PFSK-1 (cell line): ENCODE measurements around the gene TMEM109.

Experiments used
- FOXP2 ChIP-seq: optimal IDR thresholded peaks from 2 replicates; pipeline ENCODE3; 2011; ENCODE audit warnings: borderline replicate concordance, control low read depth, inconsistent platforms; ENCODE audit not compliant: insufficient read depth; ENCODE audit errors: extremely low read length, extremely low read depth
- POLR2AphosphoS5 ChIP-seq: IDR thresholded peaks from 2 replicates; pipeline ENCODE4 v1.6.1; 2012; ENCODE audit warnings: low read depth, mild to moderate bottlenecking, control low read depth, low read length, moderate library complexity
- SIN3A ChIP-seq: IDR thresholded peaks from 2 replicates; pipeline ENCODE4 v1.6.1; 2012; ENCODE audit warnings: mild to moderate bottlenecking, low read length, moderate library complexity, borderline replicate concordance; ENCODE audit not compliant: insufficient read depth
- TAF1 ChIP-seq: IDR thresholded peaks from 2 replicates; pipeline ENCODE4 v1.6.1; 2012; ENCODE audit warnings: low read length, control low read depth, borderline replicate concordance; ENCODE audit not compliant: insufficient read depth
- TF ChIP-seq, protein P1 (sequence below), 2 experiments: IDR thresholded peaks; 2 replicates each; pipeline versions ENCODE4 v1.6.1 to v1.8.0; 2011 to 2012; ENCODE audit warnings: low read depth in 2 of 2, low read length in 2 of 2, control low read depth in 1 of 2, inconsistent platforms in 1 of 2, mild to moderate bottlenecking in 1 of 2, moderate library complexity in 1 of 2; ENCODE audit not compliant: insufficient read depth in 1 of 2

TMEM109 gene

DNA sequence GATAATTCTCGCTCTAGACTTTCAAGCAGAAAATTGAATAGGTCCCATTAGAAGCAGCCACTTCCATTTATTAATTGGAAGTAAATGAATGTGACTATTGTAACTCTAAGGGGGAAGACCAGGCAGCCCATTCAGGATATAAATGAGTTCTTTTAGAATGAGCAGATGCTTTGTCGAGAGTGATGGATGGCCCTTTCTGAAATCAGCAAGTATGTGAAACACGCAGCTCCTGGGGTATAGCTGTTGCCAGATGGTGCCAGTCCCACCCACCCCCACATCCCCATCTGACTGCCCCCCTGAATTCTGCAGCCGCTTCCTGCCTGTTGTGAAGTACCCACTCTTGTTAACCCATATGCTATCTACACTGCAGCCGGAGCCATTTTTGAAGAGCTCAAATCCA lies 34.3 kb downstream of the TMEM109 start:
- TF ChIP-seq, protein P1, sequence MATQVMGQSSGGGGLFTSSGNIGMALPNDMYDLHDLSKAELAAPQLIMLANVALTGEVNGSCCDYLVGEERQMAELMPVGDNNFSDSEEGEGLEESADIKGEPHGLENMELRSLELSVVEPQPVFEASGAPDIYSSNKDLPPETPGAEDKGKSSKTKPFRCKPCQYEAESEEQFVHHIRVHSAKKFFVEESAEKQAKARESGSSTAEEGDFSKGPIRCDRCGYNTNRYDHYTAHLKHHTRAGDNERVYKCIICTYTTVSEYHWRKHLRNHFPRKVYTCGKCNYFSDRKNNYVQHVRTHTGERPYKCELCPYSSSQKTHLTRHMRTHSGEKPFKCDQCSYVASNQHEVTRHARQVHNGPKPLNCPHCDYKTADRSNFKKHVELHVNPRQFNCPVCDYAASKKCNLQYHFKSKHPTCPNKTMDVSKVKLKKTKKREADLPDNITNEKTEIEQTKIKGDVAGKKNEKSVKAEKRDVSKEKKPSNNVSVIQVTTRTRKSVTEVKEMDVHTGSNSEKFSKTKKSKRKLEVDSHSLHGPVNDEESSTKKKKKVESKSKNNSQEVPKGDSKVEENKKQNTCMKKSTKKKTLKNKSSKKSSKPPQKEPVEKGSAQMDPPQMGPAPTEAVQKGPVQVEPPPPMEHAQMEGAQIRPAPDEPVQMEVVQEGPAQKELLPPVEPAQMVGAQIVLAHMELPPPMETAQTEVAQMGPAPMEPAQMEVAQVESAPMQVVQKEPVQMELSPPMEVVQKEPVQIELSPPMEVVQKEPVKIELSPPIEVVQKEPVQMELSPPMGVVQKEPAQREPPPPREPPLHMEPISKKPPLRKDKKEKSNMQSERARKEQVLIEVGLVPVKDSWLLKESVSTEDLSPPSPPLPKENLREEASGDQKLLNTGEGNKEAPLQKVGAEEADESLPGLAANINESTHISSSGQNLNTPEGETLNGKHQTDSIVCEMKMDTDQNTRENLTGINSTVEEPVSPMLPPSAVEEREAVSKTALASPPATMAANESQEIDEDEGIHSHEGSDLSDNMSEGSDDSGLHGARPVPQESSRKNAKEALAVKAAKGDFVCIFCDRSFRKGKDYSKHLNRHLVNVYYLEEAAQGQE (IDR thresholded peaks at IDR 0.05; ENCODE audit: insufficient read depth in 1 of 2, low read depth in 2 of 2, low read length in 2 of 2) = no peak
- TF ChIP-seq FOXP2 (no peak), TAF1 (no peak), POLR2AphosphoS5 (no peak), SIN3A (no peak)

DNA sequence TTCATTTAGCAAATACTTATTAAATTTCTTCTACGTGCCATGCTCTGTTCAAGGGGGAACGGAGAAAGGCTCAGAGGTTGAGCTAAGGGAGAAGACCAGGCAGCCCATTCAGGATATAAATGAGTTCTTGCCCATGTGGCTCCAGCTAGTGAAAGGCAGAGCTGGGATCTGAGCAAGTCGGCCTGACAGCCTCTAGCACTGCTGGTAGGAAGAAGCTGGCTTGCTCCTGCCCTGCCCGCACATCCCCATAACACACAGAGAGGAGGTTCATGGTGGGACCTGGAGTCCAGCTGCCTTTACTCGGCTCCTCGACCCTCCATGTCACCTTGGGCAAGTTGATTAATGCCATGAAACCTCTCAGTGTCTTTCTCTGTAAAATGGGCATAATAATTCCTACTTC lies 36.1 kb downstream of the TMEM109 start:
- TF ChIP-seq POLR2AphosphoS5 (no peak), TAF1 (no peak), SIN3A (no peak), FOXP2 (no peak)
- TF ChIP-seq, protein P1 (IDR thresholded peaks at IDR 0.05; ENCODE audit: insufficient read depth in 1 of 2, low read depth in 2 of 2, low read length in 2 of 2) = no peak

DNA sequence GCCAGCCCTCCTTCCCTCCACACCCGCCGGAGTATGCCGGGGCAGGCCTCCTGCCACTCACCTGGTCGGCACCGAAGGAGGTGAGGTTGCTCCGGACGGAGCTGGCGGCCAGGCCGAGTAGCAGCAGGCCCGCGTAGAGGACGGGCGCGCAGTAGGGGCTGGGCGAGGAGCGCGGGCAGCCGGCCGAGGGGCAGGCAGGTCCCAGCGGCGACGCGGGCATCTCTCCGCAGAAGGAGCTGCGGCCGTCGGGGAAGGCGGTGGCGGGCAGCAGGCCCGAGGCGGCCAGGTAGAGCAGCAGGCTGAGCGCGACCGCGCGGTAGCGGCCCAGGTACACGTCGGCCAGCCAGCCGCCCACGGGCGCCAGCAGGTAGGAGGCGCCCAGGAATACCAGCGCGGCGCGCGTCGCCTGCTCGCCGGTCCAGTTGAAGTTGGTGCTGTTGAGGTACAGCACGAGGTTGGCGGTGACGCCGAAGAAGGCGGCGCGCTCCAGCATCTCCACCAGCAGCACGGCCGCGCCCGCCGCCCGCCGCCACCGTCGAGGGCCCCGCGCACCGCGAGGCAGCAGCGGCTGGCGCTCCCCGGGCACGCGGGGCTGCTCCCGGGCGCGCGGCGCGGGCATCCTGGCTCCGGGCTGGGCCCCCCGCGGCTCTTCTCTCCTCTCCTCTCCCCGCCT lies 37.1 kb downstream of the TMEM109 start:
- TF ChIP-seq SIN3A = no peak
- TF ChIP-seq, protein P1 (IDR thresholded peaks at IDR 0.05; ENCODE audit: insufficient read depth in 1 of 2, low read depth in 2 of 2, low read length in 2 of 2) = no peak
- TF ChIP-seq TAF1 = no peak
- no peak for TF ChIP-seq POLR2AphosphoS5
- TF ChIP-seq FOXP2 = no peak

DNA sequence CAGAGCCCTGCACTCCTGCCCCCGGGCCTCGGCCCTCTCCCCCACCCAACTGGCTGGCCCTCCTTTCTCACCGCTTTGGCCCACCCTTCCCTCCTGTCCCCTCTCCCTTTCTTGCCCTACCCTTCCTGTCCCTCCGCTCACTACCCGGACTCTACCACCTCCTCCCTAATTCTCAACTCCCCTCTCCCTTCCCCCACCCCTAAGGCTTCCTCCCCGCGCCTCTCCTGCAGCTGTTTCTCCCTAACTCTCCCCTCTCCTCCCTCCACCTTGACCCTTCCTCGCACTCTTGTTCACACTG lies 37.6 kb downstream of the TMEM109 start:
- TF ChIP-seq FOXP2 (no peak), POLR2AphosphoS5 (no peak), TAF1 (no peak), SIN3A (no peak)
- TF ChIP-seq, protein P1 (IDR thresholded peaks at IDR 0.05; ENCODE audit: insufficient read depth in 1 of 2, low read depth in 2 of 2, low read length in 2 of 2) = no peak
